IMR-90 (cell line): Measurements from ENCODE around the gene MAGI2. TPM values are rescaled to one million over a fixed set of nuclear protein-coding genes. Genes with fewer than 3 reads are reported as not detected.

ENCODE experiments used
- ATAC-seq: fragments of 200-7000 bp; cut with Tn5 transposase; 2 replicates; pipeline ENCODE4 v1.9.1; 2020; ENCODE audit warnings: low read depth, mild to moderate bottlenecking, moderate library complexity
- BruUV-seq: library from RNA; stranded (reverse); fragments of 400-500 nt; replicated peaks from 2 replicates; lab custom pipeline; 2021; lab: Mats Ljungman, UMichigan
- CTCF ChIA-PET: fragments of 300-600 bp; formaldehyde crosslinking; extraction: SDS; loops from one replicate; lab custom pipeline; 2021; ENCODE audit warnings: antibody characterized with exemption; lab: Yijun Ruan, JAX
- POLR2A ChIA-PET: fragments of 300-600 bp; sonication (Branson Sonifier 250); formaldehyde crosslinking; loops from one replicate; lab custom pipeline; 2022; ENCODE audit warnings: antibody characterized with exemption; ENCODE audit not compliant: unreplicated experiment; lab: Charles Lee
- DNase-seq: peaks from one replicate; pipeline ENCODE4 v3.0.0; 2013
- H2AFZ ChIP-seq: replicated peaks from 2 replicates; pipeline ENCODE3; 2013; ENCODE audit warnings: low read length, mild to moderate bottlenecking; ENCODE audit not compliant: poor library complexity
- H2AK5ac ChIP-seq: 2 replicates; pipeline ENCODE4 v1.6.1; 2013; ENCODE audit warnings: low read depth, low read length, inconsistent platforms
- H2AK9ac ChIP-seq: replicated peaks from 2 replicates; pipeline ENCODE3; 2013; ENCODE audit warnings: mild to moderate bottlenecking, low read depth, low read length, moderate library complexity; ENCODE audit not compliant: poor library complexity
- H2BK120ac ChIP-seq: 2 replicates; pipeline ENCODE4 v1.6.1; 2013; ENCODE audit warnings: low read depth, low read length, inconsistent platforms
- H2BK15ac ChIP-seq: 3 replicates; pipeline ENCODE4 v1.6.1; 2013; ENCODE audit warnings: low read depth, low read length, inconsistent platforms
- H2BK20ac ChIP-seq: 2 replicates; pipeline ENCODE4 v1.6.1; 2013; ENCODE audit warnings: low read depth, mild to moderate bottlenecking, inconsistent platforms, low read length, moderate library complexity
- H2BK5ac ChIP-seq: 2 replicates; pipeline ENCODE4 v1.6.1; 2013; ENCODE audit warnings: mild to moderate bottlenecking, low read depth, low read length, inconsistent platforms; ENCODE audit not compliant: poor library complexity, severe bottlenecking
- H3K14ac ChIP-seq: replicated peaks from 2 replicates; pipeline ENCODE4 v1.6.1; 2013; ENCODE audit warnings: low read depth, low read length, inconsistent platforms
- H3K18ac ChIP-seq: 2 replicates; pipeline ENCODE4 v1.6.1; 2013; ENCODE audit warnings: low read depth, low read length, control low read depth
- H3K23ac ChIP-seq: 2 replicates; pipeline ENCODE4 v1.6.1; 2013; ENCODE audit warnings: low read depth, low read length, inconsistent platforms
- H3K27ac ChIP-seq: 2 replicates; pipeline ENCODE4 v1.5.1; 2013; ENCODE audit warnings: mild to moderate bottlenecking, control low read depth, low read length; ENCODE audit not compliant: insufficient read depth
- H3K27me3 ChIP-seq: 2 replicates; pipeline ENCODE4 v1.6.1; 2013; ENCODE audit warnings: low read length; ENCODE audit not compliant: control insufficient read depth, insufficient read depth
- H3K36me3 ChIP-seq: 2 replicates; pipeline ENCODE4 v1.6.1; 2013; ENCODE audit warnings: low read length, mixed read lengths; ENCODE audit not compliant: control insufficient read depth, insufficient read depth
- H3K4ac ChIP-seq: 2 replicates; pipeline ENCODE4 v1.6.1; 2013; ENCODE audit warnings: low read depth, low read length, inconsistent platforms
- H3K4me1 ChIP-seq: 2 replicates; pipeline ENCODE4 v1.6.1; 2013; ENCODE audit warnings: low read length, mixed read lengths; ENCODE audit not compliant: control insufficient read depth, insufficient read depth
- H3K4me2 ChIP-seq: 2 replicates; pipeline ENCODE4 v1.6.1; 2013; ENCODE audit warnings: low read depth, mild to moderate bottlenecking, control low read depth, low read length, moderate library complexity
- H3K4me3 ChIP-seq: 2 replicates; pipeline ENCODE4 v1.5.1; 2013; ENCODE audit warnings: low read depth, mild to moderate bottlenecking, control low read depth, low read length, moderate library complexity; ENCODE audit not compliant: insufficient read depth
- H3K56ac ChIP-seq: 2 replicates; pipeline ENCODE4 v1.6.1; 2013; ENCODE audit warnings: low read length, inconsistent platforms; ENCODE audit not compliant: insufficient read depth; ENCODE audit errors: extremely low read depth
- H3K79me1 ChIP-seq, 2 experiments: 2 replicates each; pipeline ENCODE4 v1.6.1; 2013; ENCODE audit warnings: low read length in 2 of 2, inconsistent platforms in 1 of 2, low read depth in 1 of 2
- H3K9ac ChIP-seq: 2 replicates; pipeline ENCODE4 v1.6.1; 2013; ENCODE audit warnings: low read depth, low read length, control low read depth
- H3K9me1 ChIP-seq: 2 replicates; pipeline ENCODE4 v1.6.1; 2013; ENCODE audit warnings: low read length, inconsistent platforms; ENCODE audit not compliant: insufficient read depth
- H3K9me3 ChIP-seq: 2 replicates; pipeline ENCODE4 v1.6.1; 2013; ENCODE audit warnings: low read length; ENCODE audit not compliant: control insufficient read depth, insufficient read depth
- H4K20me1 ChIP-seq: 2 replicates; pipeline ENCODE4 v1.6.1; 2013; ENCODE audit warnings: low read length, inconsistent platforms; ENCODE audit not compliant: insufficient read depth
- H4K5ac ChIP-seq: 2 replicates; pipeline ENCODE4 v1.6.1; 2013; ENCODE audit warnings: mild to moderate bottlenecking, low read depth, low read length, control low read depth
- H4K8ac ChIP-seq, 2 experiments: 2 replicates each; pipeline ENCODE4 v1.6.1; 2013; ENCODE audit warnings: low read depth in 2 of 2, low read length in 2 of 2, control low read depth in 1 of 2, inconsistent platforms in 1 of 2
- H4K91ac ChIP-seq: 2 replicates; pipeline ENCODE4 v1.6.1; 2013; ENCODE audit warnings: low read depth, low read length, inconsistent platforms; ENCODE audit not compliant: insufficient read depth
- BHLHE40 ChIP-seq: fragments of 150-350 bp; IDR thresholded peaks from 2 replicates; pipeline ENCODE4 v1.6.1; 2016; ENCODE audit warnings: mild to moderate bottlenecking, low read depth, low read length
- MAFK ChIP-seq: IDR thresholded peaks from 2 replicates; pipeline ENCODE4 v1.6.1; 2012; ENCODE audit warnings: low read depth, low read length, improper control_type of control experiment
- NFE2L2 ChIP-seq: fragments of 150-350 bp; IDR thresholded peaks from 2 replicates; pipeline ENCODE4 v1.6.1; 2016; ENCODE audit warnings: low read depth, mild to moderate bottlenecking, low read length
- RAD21 ChIP-seq: IDR thresholded peaks from 2 replicates; pipeline ENCODE4 v1.6.1; 2012; ENCODE audit warnings: low read length, improper control_type of control experiment
- WGBS, 2 experiments: methylation state at CpG; one replicate each; pipeline versions ENCODE4 v1.1.5 to v1.1.7; 2013; ENCODE audit warnings: missing lambda C conversion rate in 2 of 2; ENCODE audit not compliant: insufficient read length in 1 of 2; ENCODE audit errors: extremely low coverage in 2 of 2; 5-methylcytosine and 5-hydroxymethylcytosine counted together
- dilution Hi-C: fragments of 300-500 bp; cut with HindIII; formaldehyde crosslinking; loops from one replicate; pipeline ENCODE4 v1.14.3; 2018; ENCODE audit warnings: low sequenced_read_pairs; ENCODE audit not compliant: unreplicated experiment
- in situ Hi-C: fragments of 300-500 bp; cut with MboI; formaldehyde crosslinking; loops from 3 replicates; pipeline ENCODE4 v1.14.3; 2019; ENCODE audit warnings: low sequenced_read_pairs, inconsistent platforms, mixed read lengths
- intact Hi-C: fragments of 100-400 bp; cut with micrococcal nuclease; formaldehyde crosslinking; loops from 2 replicates; pipeline ENCODE4 v1.10.0; 2022
- polyA plus RNA-seq, 3 experiments: library from polyadenylated mRNA; depleted of rRNA; stranded (reverse); fragments of >200 nt; gene quantifications; 2 replicates each; pipeline ENCODE4 v1.2.3, GENCODE V29; 2012; ENCODE audit warnings: low replicate concordance in 1 of 3
- total RNA-seq: library from RNA; depleted of rRNA; stranded (reverse); fragments of >200 nt; gene quantifications from 2 replicates; pipeline ENCODE4 v1.2.3, GENCODE V29; 2012

MAGI2 gene
- total and polyA plus RNA-seq, 2 of the 4 experiments (the other 2 are of a cell fraction), result 2.5 to 17.9 TPM

- no peak for ATAC-seq
- Histone ChIP-seq H3K79me1 (no peaks in the 10 kb centered on the region), H3K27ac (no peak overlapping the region), H2BK120ac (no peak overlapping the region), H4K91ac (no peak overlapping the region), H4K8ac (no peak overlapping the region), H3K14ac (no peak overlapping the region), H3K4me2 (no peak overlapping the region), H3K9me1 (no peaks in the 10 kb centered on the region; the same call in 1 of the 2 replicates), H3K4me3 (no peak overlapping the region), H2BK20ac (no peak overlapping the region), H3K9me3 (no peaks in the 10 kb centered on the region), H2AK9ac (no peak overlapping the region), H3K18ac (no peak overlapping the region), H2BK5ac (no peak overlapping the region), H4K5ac (no peak overlapping the region), H3K23ac (no peak overlapping the region), H2AK5ac (no peak overlapping the region), H4K20me1 (no peaks in the 10 kb centered on the region), H3K4ac (no peak overlapping the region), H2BK15ac (no peak overlapping the region), H3K9ac (no peak overlapping the region), H3K56ac (no peak overlapping the region), H2AFZ (no peak overlapping the region), H3K36me3 (no peaks in the 10 kb centered on the region), H3K27me3 (no peaks in the 10 kb centered on the region), H3K4me1 (no peaks in the 10 kb centered on the region)
- in situ Hi-C loops, result no loop called here
- no TSS peak for BruUV-seq
- ChIA-PET POLR2A (no interaction called here), CTCF (no interaction called here)
- TF ChIP-seq NFE2L2 (peak; percentile 45), RAD21 (no peak), MAFK (peak; percentile 50; the same call in 1 of the 2 replicates), BHLHE40 (no peak)
- no peak for DNase-seq
- whole genome bisulfite sequencing, 2 experiments, result no CpG with 5 or more reads among the region's 4 CpGs
- dilution Hi-C loops, result no loop called here
- intact Hi-C loops, result no loop called here
These were observed 1199.4 kb downstream of the MAGI2 start for GRCh38 chr7:78253850-78254725.
